ENCODE measurements around the gene KCNF1. TPM values are rescaled to one million over a fixed set of nuclear protein-coding genes. Genes with fewer than 3 reads are reported as not detected.

Gene KCNF1
- total and polyA plus RNA-seq, 2 of the 8 experiments (the other 6 are each of a cell fraction or from before 2014, with no cell fraction given), result 0.48 to 1.5 TPM

- no peak for TF ChIP-seq TBP (IDR thresholded peaks at IDR 0.05; ENCODE audit: low read depth, low read length)
- TF ChIP-seq MAFK (IDR thresholded peaks at IDR 0.05; ENCODE audit: low read depth, low read length), result no peak
- TF ChIP-seq BCL11A (IDR thresholded peaks at IDR 0.05; ENCODE audit: low read depth in 2 of 2, low read length in 2 of 2), result no peak
- no peak for TF ChIP-seq CHD7 (IDR thresholded peaks at IDR 0.05; ENCODE audit: insufficient replicate concordance, low read length)
- TF ChIP-seq TEAD4 (IDR thresholded peaks at IDR 0.05; ENCODE audit: low read depth, low read length), result no peak
- TF ChIP-seq YY1 (IDR thresholded peaks at IDR 0.05; ENCODE audit: low read depth, low read length), result no peak
These were observed 43.0 kb upstream of the KCNF1 start (continued) for GRCh38 chr2:10868465-10869314.
